Activated naive CD8-positive, alpha-beta T cell treated with anti-CD3 and anti-CD28 coated beads, Interleukin-2, amount 10 ng/mL, durations not matched to agents 7 days and 5 days (primary cell): ENCODE results near the gene TXNDC12. TPM values are rescaled to one million over a fixed set of nuclear protein-coding genes. Genes with fewer than 3 reads are reported as not detected.
A peak's percentile ranks its signal among the peaks of the same experiment; 100 is the strongest.
"Not testable (repeated sequence)": the region's sequence is repeated elsewhere in the genome, so short reads cannot be mapped to it uniquely, and the experiment has no call there.

Source experiments
- ATAC-seq: fragments of 150-1000 bp; cut with Tn5 transposase; one replicate; pipeline ENCODE4 v1.10.0; 2021; ENCODE audit warnings: low read depth, moderate library complexity
- POLR2A ChIA-PET: fragments of 350-600 bp; sonication (Branson Sonifier 250); formaldehyde crosslinking; loops from one replicate; lab custom pipeline; 2021; ENCODE audit warnings: antibody characterized with exemption; lab: Charles Lee
- DNase-seq: peaks from one replicate; pipeline ENCODE4 v3.0.0; 2021
- H3K27ac Mint-ChIP-seq: one replicate; pipeline ENCODE4 v1.8.0; 2022; ENCODE audit warnings: mild to moderate bottlenecking, mixed read lengths
- H3K27me3 Mint-ChIP-seq: one replicate; pipeline ENCODE4 v1.8.0; 2022; ENCODE audit warnings: mild to moderate bottlenecking, moderate library complexity, mixed read lengths
- H3K36me3 Mint-ChIP-seq: one replicate; pipeline ENCODE4 v1.8.0; 2021; ENCODE audit warnings: mild to moderate bottlenecking, mixed read lengths
- H3K4me1 Mint-ChIP-seq: one replicate; pipeline ENCODE4 v1.8.0; 2021; ENCODE audit warnings: mixed read lengths
- H3K4me3 Mint-ChIP-seq: one replicate; pipeline ENCODE4 v1.8.0; 2022; ENCODE audit warnings: mild to moderate bottlenecking, moderate library complexity, mixed read lengths
- H3K9me3 Mint-ChIP-seq: one replicate; pipeline ENCODE4 v1.8.0; 2021; ENCODE audit warnings: mixed read lengths
- total RNA-seq, 2 experiments: library from RNA; stranded (reverse); gene quantifications; one replicate each; pipeline ENCODE4 v1.2.3, GENCODE V29; 2021

Gene TXNDC12
- total RNA-seq, 2 experiments from 2014 or later = 43.1 to 44.4 TPM

- no peak overlapping the region for H3K4me3 Mint-ChIP-seq
- DNase-seq (no peak), ATAC-seq (no peak)
- H3K4me1 Mint-ChIP-seq = peaks cover 32% of the 10 kb centered on the region
- H3K9me3 Mint-ChIP-seq = no peaks in the 10 kb centered on the region
- H3K27ac Mint-ChIP-seq = no peak overlapping the region
- H3K36me3 Mint-ChIP-seq = peaks cover 21% of the 10 kb centered on the region
- POLR2A ChIA-PET = interaction anchor here (1.1 kb wide), 1 partner anchor 27 kb away, joined by 5 read pairs; the partner anchor contains the start of gene KTI12
- H3K27me3 Mint-ChIP-seq = no peaks in the 10 kb centered on the region
Measured at GRCh38 chr1:52059888-52060287, 4.9 kb upstream of the TXNDC12 start.

- H3K27me3 Mint-ChIP-seq = no peaks in the 10 kb centered on the region
Measured at GRCh38 chr1:52059321-52059720, 4.3 kb upstream of the TXNDC12 start.

GRCh38 chr1:52057876-52058415, 3.0 kb upstream of the TXNDC12 start:
- no peak for ATAC-seq
- H3K27ac Mint-ChIP-seq = no peak overlapping the region
- peak overlapping the region; percentile 99 for H3K4me3 Mint-ChIP-seq
- no peaks in the 10 kb centered on the region for H3K9me3 Mint-ChIP-seq
- peaks cover 17% of the 10 kb centered on the region for H3K36me3 Mint-ChIP-seq
- H3K4me1 Mint-ChIP-seq = peaks cover 36% of the 10 kb centered on the region
- H3K27me3 Mint-ChIP-seq = no peaks in the 10 kb centered on the region
- POLR2A ChIA-PET = no interaction called here
- DNase-seq = no peak

More at GRCh38 chr1:52059321-52059720, 4.3 kb upstream of the TXNDC12 start:
- POLR2A ChIA-PET = interaction anchor here (1.1 kb wide), 1 partner anchor 26 kb away, joined by 5 read pairs; the partner anchor contains the start of gene KTI12
- H3K36me3 Mint-ChIP-seq = peaks cover 21% of the 10 kb centered on the region
- H3K9me3 Mint-ChIP-seq = no peaks in the 10 kb centered on the region
- H3K4me3 Mint-ChIP-seq = no peak overlapping the region
- no peak overlapping the region for H3K27ac Mint-ChIP-seq
- H3K4me1 Mint-ChIP-seq = peaks cover 32% of the 10 kb centered on the region
- no peak for DNase-seq
- no peak for ATAC-seq

GRCh38 chr1:52057255-52057654, 2.3 kb upstream of the TXNDC12 start:
- no peak for ATAC-seq
- POLR2A ChIA-PET = interaction anchor here (1.4 to 2.6 kb wide), 2 partner anchors 24 to 308 kb away, joined by 3 to 27 read pairs; partner anchors contain the start of gene KTI12
- H3K27ac Mint-ChIP-seq = peak overlapping the region; percentile 97
- peaks cover 17% of the 10 kb centered on the region for H3K36me3 Mint-ChIP-seq
- peak overlapping the region; percentile 99 for H3K4me3 Mint-ChIP-seq
- H3K27me3 Mint-ChIP-seq = no peaks in the 10 kb centered on the region
- peaks cover 38% of the 10 kb centered on the region for H3K4me1 Mint-ChIP-seq
- DNase-seq = no peak
- no peaks in the 10 kb centered on the region for H3K9me3 Mint-ChIP-seq

GRCh38 chr1:52056937-52057231, 1.9 kb upstream of the TXNDC12 start:
- H3K36me3 Mint-ChIP-seq = peaks cover 17% of the 10 kb centered on the region
- H3K4me1 Mint-ChIP-seq = peaks cover 39% of the 10 kb centered on the region
- H3K9me3 Mint-ChIP-seq = no peaks in the 10 kb centered on the region
- no peaks in the 10 kb centered on the region for H3K27me3 Mint-ChIP-seq
- ATAC-seq = no peak
- no peak for DNase-seq
- peak overlapping the region; percentile 99 for H3K4me3 Mint-ChIP-seq
- H3K27ac Mint-ChIP-seq = peak overlapping the region; percentile 97
- POLR2A ChIA-PET = interaction anchor here (0.6 to 2.6 kb wide), 5 partner anchors 16 to 368 kb away, joined by 3 to 27 read pairs (median 4); partner anchors contain the start of gene KTI12

- H3K27me3 Mint-ChIP-seq = no peaks in the 10 kb centered on the region
- DNase-seq (peak; percentile 89), ATAC-seq (peak; percentile 95)
- peak within 1 kb of the TSS; percentile 97 for H3K27ac Mint-ChIP-seq
- POLR2A ChIA-PET = interaction anchor here (0.6 to 2.6 kb wide), 7 partner anchors 17 to 668 kb away, joined by 3 to 27 read pairs (median 4); partner anchors contain the start of genes KTI12, ORC1 and PRPF38A
- no peaks in the 10 kb centered on the region for H3K9me3 Mint-ChIP-seq
- H3K36me3 Mint-ChIP-seq = peaks cover 16% of the 10 kb centered on the region
- peak within 1 kb of the TSS; percentile 99 for H3K4me3 Mint-ChIP-seq
- peaks cover 39% of the 10 kb centered on the region for H3K4me1 Mint-ChIP-seq
Measured at GRCh38 chr1:52056163-52056936, 1.4 kb upstream of the TXNDC12 start, which contains the start of gene BTF3L4. BTF3L4 (plus strand) TSS chr1:52056295; CDS start chr1:52059848, 3,553 bp downstream.

- peak overlapping the region; percentile 94 for H3K27ac Mint-ChIP-seq
- H3K27me3 Mint-ChIP-seq = no peaks in the 10 kb centered on the region
- POLR2A ChIA-PET = interaction anchor here (0.6 to 2.6 kb wide), 6 partner anchors 14 to 668 kb away, joined by 3 to 27 read pairs (median 4); partner anchors contain the start of genes KTI12, ORC1 and PRPF38A
- DNase-seq = no peak
- H3K4me1 Mint-ChIP-seq = peaks cover 41% of the 10 kb centered on the region
- peaks cover 16% of the 10 kb centered on the region for H3K36me3 Mint-ChIP-seq
- no peaks in the 10 kb centered on the region for H3K9me3 Mint-ChIP-seq
- H3K4me3 Mint-ChIP-seq = peak overlapping the region; percentile 99
- ATAC-seq = no peak
Measured at GRCh38 chr1:52055866-52056162, 823 bp upstream of the TXNDC12 start.

- ATAC-seq (no peak), DNase-seq (no peak)
- Mint-ChIP-seq H3K4me3 (peak overlapping the region; percentile 99), H3K27ac (peak overlapping the region; percentile 94), H3K9me3 (no peaks in the 10 kb centered on the region), H3K4me1 (peaks cover 40% of the 10 kb centered on the region), H3K36me3 (peaks cover 12% of the 10 kb centered on the region), H3K27me3 (no peaks in the 10 kb centered on the region)
- POLR2A ChIA-PET = interaction anchor here (1.2 to 3.0 kb wide), 4 partner anchors 13 to 350 kb away, joined by 3 to 27 read pairs (median 10); partner anchors contain the start of genes KTI12, ORC1 and PRPF38A
Measured at GRCh38 chr1:52054496-52055065, 410 bp downstream of the TXNDC12 start.

- Mint-ChIP-seq H3K27me3 (no peaks in the 10 kb centered on the region), H3K36me3 (peaks cover 9% of the 10 kb centered on the region), H3K9me3 (no peaks in the 10 kb centered on the region), H3K27ac (no peak overlapping the region), H3K4me1 (peaks cover 35% of the 10 kb centered on the region), H3K4me3 (peak overlapping the region; percentile 99)
- DNase-seq (no peak), ATAC-seq (no peak)
- POLR2A ChIA-PET = interaction anchor here (3.0 kb wide), 1 partner anchor 20 kb away, joined by 16 read pairs; the partner anchor contains the start of gene KTI12
Measured at GRCh38 chr1:52053862-52054261, 1.1 kb downstream of the TXNDC12 start.

GRCh38 chr1:52049337-52049736, 5.7 kb downstream of the TXNDC12 start:
- POLR2A ChIA-PET = interaction anchor here (1.1 kb wide), 1 partner anchor 16 kb away, joined by 5 read pairs; the partner anchor contains the start of gene KTI12
- H3K27ac Mint-ChIP-seq = not testable (repeated sequence)
- H3K4me1 Mint-ChIP-seq = peaks cover 19% of the 10 kb centered on the region

GRCh38 chr1:52045666-52046195, 9.3 kb downstream of the TXNDC12 start:
- ATAC-seq, DNase-seq, H3K27me3 Mint-ChIP-seq, H3K27ac Mint-ChIP-seq, H3K4me3 Mint-ChIP-seq, H3K4me1 Mint-ChIP-seq, H3K9me3 Mint-ChIP-seq: not testable (repeated sequence)
- POLR2A ChIA-PET = interaction anchor here (0.7 kb wide), 1 partner anchor 13 kb away, joined by 3 read pairs; no protein-coding TSS in a partner anchor
- peaks cover 21% of the 10 kb centered on the region for H3K36me3 Mint-ChIP-seq

More at GRCh38 chr1:52049337-52049736, 5.7 kb downstream of the TXNDC12 start:
- not testable (repeated sequence) for DNase-seq, ATAC-seq, H3K27me3 Mint-ChIP-seq, H3K4me3 Mint-ChIP-seq, H3K9me3 Mint-ChIP-seq
- peaks cover 25% of the 10 kb centered on the region for H3K36me3 Mint-ChIP-seq

GRCh38 chr1:52045236-52045635, 9.8 kb downstream of the TXNDC12 start:
- ATAC-seq (no peak), DNase-seq (no peak)
- POLR2A ChIA-PET = interaction anchor here (0.7 to 0.9 kb wide), 2 partner anchors 11 to 12 kb away, joined by 3 read pairs; partner anchors contain the start of gene KTI12
- peaks cover 22% of the 10 kb centered on the region for H3K36me3 Mint-ChIP-seq
- peaks cover 2% of the 10 kb centered on the region for H3K4me1 Mint-ChIP-seq
- H3K27me3 Mint-ChIP-seq = no peaks in the 10 kb centered on the region
- no peak overlapping the region for H3K4me3 Mint-ChIP-seq
- no peak overlapping the region for H3K27ac Mint-ChIP-seq
- no peaks in the 10 kb centered on the region for H3K9me3 Mint-ChIP-seq
